ENCODE results near the gene LMAN2L. TPM values are rescaled to one million over a fixed set of nuclear protein-coding genes. Genes with fewer than 3 reads are reported as not detected.
A peak's percentile ranks its signal among the peaks of the same experiment; 100 is the strongest.

The LMAN2L gene, protein sequence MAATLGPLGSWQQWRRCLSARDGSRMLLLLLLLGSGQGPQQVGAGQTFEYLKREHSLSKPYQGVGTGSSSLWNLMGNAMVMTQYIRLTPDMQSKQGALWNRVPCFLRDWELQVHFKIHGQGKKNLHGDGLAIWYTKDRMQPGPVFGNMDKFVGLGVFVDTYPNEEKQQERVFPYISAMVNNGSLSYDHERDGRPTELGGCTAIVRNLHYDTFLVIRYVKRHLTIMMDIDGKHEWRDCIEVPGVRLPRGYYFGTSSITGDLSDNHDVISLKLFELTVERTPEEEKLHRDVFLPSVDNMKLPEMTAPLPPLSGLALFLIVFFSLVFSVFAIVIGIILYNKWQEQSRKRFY
- 26.4 and 28.2 TPM in 2 replicates for total RNA-seq
- 20.3 TPM for polyA plus RNA-seq (2012)

DNA sequence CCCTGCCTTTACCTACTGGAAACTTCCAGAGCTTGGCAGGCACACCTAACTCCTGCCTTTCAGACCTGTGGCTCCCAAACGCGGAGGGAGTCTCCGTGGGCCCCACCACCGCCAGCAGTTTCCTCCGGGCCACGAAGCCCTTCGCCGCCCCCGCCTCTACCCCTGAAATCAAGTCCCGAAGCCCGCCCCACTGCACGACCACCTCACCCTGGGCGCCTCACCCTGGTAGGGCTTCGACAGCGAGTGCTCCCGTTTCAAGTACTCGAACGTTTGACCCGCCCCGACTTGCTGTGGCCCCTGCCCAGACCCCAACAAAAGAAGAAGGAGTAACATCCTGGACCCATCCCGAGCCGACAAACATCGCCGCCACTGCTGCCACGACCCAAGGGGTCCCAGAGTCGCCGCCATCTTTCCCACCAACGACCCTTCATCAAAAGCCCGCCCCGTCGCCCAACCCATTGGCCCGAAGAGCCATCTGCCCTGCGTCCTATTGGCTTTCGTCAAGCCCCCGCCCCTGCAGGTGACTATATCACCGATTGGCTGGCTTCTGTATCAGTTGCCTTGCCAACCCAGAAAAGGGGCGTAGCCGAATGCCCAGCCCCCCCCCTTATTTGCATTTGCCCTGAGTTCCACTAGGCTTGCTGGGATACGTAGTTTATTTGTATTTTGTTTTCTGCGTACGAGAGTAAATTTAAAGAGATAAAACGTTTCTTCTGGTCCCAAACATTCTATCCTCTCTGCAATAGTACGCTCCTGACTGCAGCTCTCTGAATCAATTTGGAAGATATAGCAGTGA is at the start of gene LMAN2L:
LMAN2L (minus strand) TSS at position 432 of the 796 bp plus-strand sequence; CDS start at position 408, 24 bp downstream.
- DNase-seq (ENCODE audit: low read depth), result peak; percentile 98

DNA sequence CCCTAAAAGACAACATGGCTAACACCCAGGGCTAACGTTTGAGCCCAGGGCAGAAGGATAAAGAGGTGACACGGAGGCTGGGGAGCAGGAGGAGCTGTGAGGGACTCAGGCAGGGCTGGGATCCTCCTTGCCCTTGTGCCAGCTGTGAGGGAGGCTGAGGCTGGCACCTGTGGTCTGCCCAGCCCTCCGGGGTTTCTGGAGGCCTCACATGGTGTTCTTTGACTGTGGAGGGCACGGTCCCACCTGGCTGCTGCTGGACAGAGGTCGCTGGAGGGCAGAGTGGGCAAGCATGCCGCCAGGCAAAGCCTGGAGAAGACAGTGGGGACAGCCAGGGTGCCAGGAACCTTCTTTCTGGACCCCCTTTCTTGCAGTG is 49.4 kb upstream of the LMAN2L start:
- DNase-seq (ENCODE audit: low read depth), result peak; percentile 65

GRCh38 chr2:96788442-96789244 is 48.8 kb upstream of the LMAN2L start:
- DNase-seq (ENCODE audit: low read depth), result peak; percentile 96

DNA sequence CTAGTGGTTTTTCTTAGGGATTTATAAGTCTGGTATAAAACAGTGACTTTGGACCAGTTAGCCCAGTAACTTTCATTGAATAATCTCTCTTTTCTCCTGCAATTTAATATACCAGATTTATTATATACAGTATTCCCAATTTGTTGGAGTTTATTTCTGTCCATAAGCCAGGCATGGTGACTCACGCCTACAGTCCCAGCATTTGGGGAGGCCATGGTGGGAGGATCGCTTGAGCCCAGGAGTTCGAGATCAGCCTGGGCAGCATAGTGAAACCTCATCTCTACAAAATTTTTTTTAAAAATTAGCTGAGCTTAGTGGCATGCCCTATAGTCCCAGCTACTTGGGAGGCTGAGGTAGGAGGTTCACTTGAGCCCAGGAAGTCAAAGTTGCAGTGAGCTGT is 47.5 kb upstream of the LMAN2L start:
- no peak for DNase-seq (ENCODE audit: low read depth)

DNA sequence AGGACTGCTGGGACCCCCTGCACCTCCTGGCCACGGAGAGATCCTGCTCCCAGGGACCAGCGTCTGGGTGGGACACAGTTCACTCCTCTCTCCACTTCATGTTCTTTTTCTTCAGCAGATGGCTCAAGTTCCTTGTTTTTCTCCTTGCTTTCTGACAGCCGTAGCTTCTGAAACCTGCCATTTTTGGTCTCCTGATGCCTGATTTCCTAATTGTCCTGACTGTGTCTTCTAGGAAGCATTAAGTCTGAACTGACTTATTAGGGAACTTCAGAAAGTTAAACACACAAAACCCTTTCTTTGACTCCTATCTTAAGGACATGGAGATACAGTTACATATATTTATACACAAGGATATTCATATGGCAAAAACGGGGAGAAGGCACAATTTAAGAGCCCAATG is 43.5 kb upstream of the LMAN2L start:
- no peak for DNase-seq (ENCODE audit: low read depth)

DNA sequence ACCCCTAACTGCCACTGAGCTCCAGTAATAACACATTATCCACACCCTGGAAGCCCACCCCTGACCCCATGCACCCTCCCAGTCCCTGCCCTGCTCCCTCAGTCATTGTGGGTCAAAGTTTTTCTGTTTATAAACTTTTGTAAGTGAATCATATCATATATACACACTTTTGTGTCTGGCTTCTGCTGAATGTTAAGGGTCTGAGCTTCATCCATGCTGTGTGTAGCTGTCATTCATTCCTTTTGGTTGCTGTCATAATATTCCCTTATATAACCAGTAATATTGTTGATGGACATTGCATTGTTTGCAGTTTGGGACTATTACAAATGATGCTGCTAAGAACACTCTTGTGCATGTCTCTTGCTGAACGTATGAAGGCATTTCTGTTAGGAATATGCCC is 35.3 kb upstream of the LMAN2L start:
- no peak for DNase-seq (ENCODE audit: low read depth)

- no peak for DNase-seq (ENCODE audit: low read depth)
Observed at GRCh38 chr2:96773922-96774321, 34.1 kb upstream of the LMAN2L start.

DNA sequence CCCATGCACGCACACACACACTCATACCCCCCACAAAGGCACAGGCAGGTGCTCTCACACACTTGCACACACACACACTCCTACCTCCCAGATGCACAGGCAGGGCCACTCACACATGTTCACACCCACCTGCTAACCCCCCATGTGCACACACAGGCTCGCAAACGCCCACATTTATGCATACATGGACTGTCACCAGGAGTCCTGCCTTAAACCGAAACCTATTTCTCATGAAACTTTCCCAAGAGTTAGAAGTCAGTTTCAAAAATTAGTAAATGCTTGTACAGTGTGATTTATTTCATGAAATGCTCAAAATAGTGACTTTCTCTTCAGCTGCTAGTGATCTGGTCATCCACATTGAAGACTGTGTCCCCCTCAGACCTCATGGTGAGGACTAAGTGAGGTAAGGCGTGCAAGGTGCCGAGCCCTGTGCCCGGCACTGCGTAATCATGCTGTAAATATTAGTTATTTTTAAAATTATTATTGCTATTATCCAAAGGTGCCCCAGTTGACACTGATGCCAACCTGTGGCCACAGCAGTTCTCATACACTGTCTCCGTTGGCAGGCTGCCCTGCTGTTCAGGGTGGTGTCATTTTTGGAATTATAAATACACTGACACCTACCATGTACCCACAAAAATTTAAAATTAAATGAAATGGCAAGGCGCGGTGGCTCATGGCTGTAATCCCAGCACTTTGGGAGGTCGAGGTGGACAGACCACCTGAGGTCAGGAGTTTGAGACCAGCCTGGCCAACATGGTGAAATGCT is 33.2 kb upstream of the LMAN2L start:
- peak; percentile 50 for DNase-seq (ENCODE audit: low read depth)

- DNase-seq (ENCODE audit: low read depth), result no peak
Observed at GRCh38 chr2:96771796-96772618, 32.1 kb upstream of the LMAN2L start.

- DNase-seq (ENCODE audit: low read depth), result peak; percentile 32
Observed at GRCh38 chr2:96770442-96771202, 30.8 kb upstream of the LMAN2L start.

DNA sequence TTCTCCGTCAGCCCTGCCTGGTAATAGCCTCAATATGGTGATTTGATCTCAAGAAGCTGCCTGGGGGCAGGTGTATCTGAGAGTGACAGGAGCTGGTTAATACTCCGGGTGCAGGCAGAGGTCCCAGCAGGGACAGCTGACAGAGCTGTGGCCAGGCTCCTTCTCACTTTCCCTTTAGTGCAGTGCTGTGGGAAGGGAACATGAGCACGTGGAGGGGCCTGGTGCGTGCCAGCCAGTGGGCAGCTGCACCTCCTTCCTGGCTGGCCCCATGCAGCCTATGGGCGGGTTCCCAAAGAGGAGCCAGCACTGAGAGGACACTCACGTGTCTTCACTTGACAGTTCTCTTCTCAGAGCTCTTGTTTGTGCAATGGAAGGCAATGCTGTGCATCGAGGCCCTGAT is 29.9 kb upstream of the LMAN2L start:
- DNase-seq (ENCODE audit: low read depth), result peak; percentile 95

DNA sequence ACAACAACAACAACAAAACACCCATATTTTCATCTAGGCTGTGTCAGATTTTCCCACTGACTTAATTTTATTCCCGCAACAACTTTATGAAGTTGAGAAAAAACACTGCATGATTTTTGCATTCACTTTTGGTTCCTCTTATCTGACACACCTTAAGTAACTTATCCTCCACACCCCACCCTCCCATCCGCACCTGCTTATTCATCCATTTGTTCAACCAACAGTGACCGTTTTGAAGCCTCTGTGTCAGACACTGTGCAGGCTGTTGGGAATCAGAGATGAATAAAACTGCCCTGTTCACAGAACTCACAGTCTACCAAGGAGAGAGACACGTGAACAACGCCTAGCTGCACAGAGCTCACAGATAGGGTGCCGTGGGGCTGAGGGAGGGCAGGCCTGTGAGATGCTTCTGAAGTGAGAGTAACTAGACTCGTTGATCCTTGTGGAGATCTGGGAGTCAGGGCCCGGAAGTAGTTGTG is 28.3 kb upstream of the LMAN2L start:
- DNase-seq (ENCODE audit: low read depth), result no peak

- no peak for DNase-seq (ENCODE audit: low read depth)
Observed at GRCh38 chr2:96767135-96767871, 27.4 kb upstream of the LMAN2L start.

DNA sequence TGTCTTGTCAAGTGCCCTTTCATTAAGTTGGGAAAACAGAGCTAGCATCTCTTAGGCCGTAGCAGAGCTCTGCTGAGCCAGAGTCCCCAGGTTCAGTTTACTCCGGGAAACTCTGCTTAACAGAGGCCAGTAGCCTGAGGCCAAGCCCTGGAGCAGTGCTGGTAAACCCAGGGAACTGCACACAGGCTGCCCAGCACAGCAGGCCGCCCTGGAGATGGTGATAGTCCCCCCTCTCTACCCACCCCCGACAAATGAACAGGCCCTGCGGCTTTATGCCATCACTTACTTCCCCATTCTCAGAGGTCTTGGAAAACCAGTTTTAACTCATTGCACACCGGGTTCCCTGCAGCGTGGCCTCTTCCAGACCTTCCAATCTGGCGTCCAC is 24.4 kb upstream of the LMAN2L start:
- DNase-seq (ENCODE audit: low read depth), result no peak

DNA sequence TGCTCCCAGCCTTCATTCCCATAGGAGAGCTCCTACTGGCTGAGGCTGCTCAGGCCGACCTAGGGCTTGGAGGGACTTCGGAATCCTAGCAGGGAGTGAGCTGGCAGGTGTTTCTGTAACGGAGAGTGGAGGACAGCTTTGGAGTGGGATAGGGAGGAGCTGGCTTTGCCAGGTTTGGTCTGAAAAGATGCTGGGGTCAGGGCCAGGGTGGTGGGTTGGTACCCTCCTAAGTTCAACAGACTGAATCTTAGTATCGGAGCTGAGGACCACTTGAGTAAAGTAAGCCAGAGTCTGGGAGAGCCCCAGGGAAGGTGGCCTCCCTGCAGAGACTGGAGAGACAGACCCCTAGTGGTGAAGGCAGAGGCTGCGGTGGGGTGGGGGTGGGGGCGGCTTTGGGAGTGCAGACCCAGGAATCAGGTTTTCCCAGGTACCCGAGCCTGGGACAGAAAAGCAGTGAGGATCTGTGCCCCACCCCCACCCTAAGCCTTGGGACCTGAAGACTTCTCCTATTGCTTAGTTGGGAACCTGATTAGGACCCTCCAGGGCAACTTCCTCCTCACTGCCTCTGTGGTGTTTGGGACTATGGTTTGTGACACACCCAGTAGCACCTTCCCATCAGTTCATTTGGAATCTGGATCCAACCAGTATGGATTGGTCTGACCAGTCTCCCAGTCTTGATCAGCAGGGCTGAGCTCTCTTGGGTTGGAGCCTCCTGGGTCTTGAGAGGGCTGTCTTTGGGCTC is 23.8 kb upstream of the LMAN2L start:
- DNase-seq (ENCODE audit: low read depth), result no peak

- DNase-seq (ENCODE audit: low read depth), result peak; percentile 7
Observed at GRCh38 chr2:96762529-96763311, 22.9 kb upstream of the LMAN2L start.
